K562 (cell line): Measurements from ENCODE around the gene FANCD2OS. TPM values are rescaled to one million over a fixed set of nuclear protein-coding genes. Genes with fewer than 3 reads are reported as not detected.

Source experiments
- BCLAF1 ChIP-seq, 2 experiments: fragments of 450-650 bp in 1 of 2; IDR thresholded peaks; 2 replicates each; pipeline ENCODE4 v1.6.1; 2011 to 2017; ENCODE audit warnings: low read depth in 2 of 2, antibody characterized with exemption in 1 of 2, borderline replicate concordance in 1 of 2, low read length in 1 of 2, mild to moderate bottlenecking in 1 of 2, mixed read lengths in 1 of 2; ENCODE audit not compliant: control insufficient read depth in 1 of 2
- POLR2AphosphoS5 ChIP-seq: IDR thresholded peaks from 2 replicates; pipeline ENCODE4 v1.6.1; 2011; ENCODE audit warnings: mild to moderate bottlenecking, low read depth, low read length, moderate library complexity; ENCODE audit not compliant: control insufficient read depth, insufficient read depth
- RUNX1 ChIP-seq: sonication (generic); IDR thresholded peaks from 2 replicates; pipeline ENCODE4 v1.6.1; 2016; ENCODE audit warnings: antibody characterized with exemption, low read depth
- SAFB ChIP-seq: fragments of 200-400 bp; formaldehyde crosslinking; IDR thresholded peaks from 2 replicates; pipeline ENCODE4 v1.6.1; 2017; ENCODE audit warnings: low read depth, low read length, borderline replicate concordance
- SLC30A9 ChIP-seq: fragments of 250-450 bp; sonication (Bioruptor Pico); IDR thresholded peaks from 2 replicates; pipeline ENCODE4 v1.8.0; 2022; ENCODE audit warnings: mild to moderate bottlenecking, moderate library complexity
- TBL1XR1 ChIP-seq, 2 experiments: IDR thresholded peaks; 2 replicates each; pipeline ENCODE4 v1.6.1; 2012; ENCODE audit warnings: improper control_type of control experiment in 2 of 2, low read length in 2 of 2, mild to moderate bottlenecking in 1 of 2
- ZBTB11 ChIP-seq, 3 experiments: fragments of 200-800 bp in 1 of 3; fragments of 250-450 bp in 1 of 3; fragments of 450-650 bp in 1 of 3; sonication (Bioruptor Pico) in 1 of 3; sonication (Bioruptor generic) in 1 of 3; formaldehyde crosslinking in 1 of 3; IDR thresholded peaks; 2 replicates each; pipeline versions ENCODE4 v1.6.1 to v1.8.0; 2016 to 2022; ENCODE audit warnings: mild to moderate bottlenecking in 2 of 3, missing genetic modification characterization in 2 of 3, missing compliant biosample characterization in 1 of 3, moderate library complexity in 1 of 3
- ZHX1 ChIP-seq: fragments of 150-350 bp; conservative IDR thresholded peaks from 2 replicates; pipeline ENCODE4 v1.6.1; 2014; ENCODE audit warnings: low read length
- ZNF253 ChIP-seq: fragments of 250-450 bp; sonication (Bioruptor Pico); conservative IDR thresholded peaks from 2 replicates; pipeline ENCODE4 v1.6.1; 2021; ENCODE audit warnings: mild to moderate bottlenecking
- ZNF75A ChIP-seq: fragments of 450-650 bp; formaldehyde crosslinking; IDR thresholded peaks from 2 replicates; pipeline ENCODE4 v1.4.0; 2020; ENCODE audit warnings: mild to moderate bottlenecking
- polyA plus RNA-seq, 8 experiments: library from polyadenylated mRNA; depleted of rRNA in 4 of 8; stranded (reverse) in 5 of 8; unstranded in 3 of 8; fragments of >200 nt; fragmentation: Nextera tagmentation in 2 of 8; fragmentation: Illumina TruSeq in 1 of 8; extraction: Ambion mirVana in 2 of 8; extraction: Trizol in 1 of 8; gene quantifications; 2 replicates each; pipeline versions ENCODE4 v1.2.1 to v1.2.3, GENCODE V29; 2011 to 2014; ENCODE audit warnings: inconsistent platforms in 1 of 8, missing spikeins in 1 of 8
- total RNA-seq, 7 experiments: library from RNA; depleted of rRNA in 6 of 7; stranded (reverse); fragments of >200 nt in 6 of 7; fragmentation: Illumina TruSeq in 2 of 7; extraction: Trizol in 2 of 7; gene quantifications; 2 replicates each; pipeline versions ENCODE4 v1.2.1 to v1.2.3, GENCODE V29; 2011 to 2021; ENCODE audit warnings: low replicate concordance in 1 of 7

The FANCD2OS gene
- total and polyA plus RNA-seq, 9 of the 15 experiments (the other 6 are each of a cell fraction or from before 2014, with no cell fraction given) = not detected

GRCh38 chr3:10154335-10155122, 46.5 kb upstream of the FANCD2OS start (continued):
- TF ChIP-seq BCLAF1 (IDR thresholded peaks at IDR 0.05; ENCODE audit: borderline replicate concordance in 1 of 2, control insufficient read depth in 1 of 2, low read depth in 2 of 2, low read length in 1 of 2) (no peak), POLR2AphosphoS5 (peak; percentile 10; the same call in 1 of the 2 replicates), SLC30A9 (CRISPR knock-in tag) (no peak), SAFB (no peak), ZNF75A (CRISPR knock-in tag) (no peak), TBL1XR1 (IDR thresholded peaks at IDR 0.05; ENCODE audit: low read length in 2 of 2) (no peak), ZBTB11 (CRISPR knock-in tag; IDR thresholded peaks at IDR 0.05) (no peak), RUNX1 (no peak), ZHX1 (no peak), ZNF253 (no peak)
